H1 (cell line): Measurements from ENCODE around the gene TCF7L2.

Experiments used
- ASH2L ChIP-seq: fragments of 200-600, 300-600 bp; sonication (generic); IDR thresholded peaks from one replicate; pipeline ENCODE4 v1.7.1; 2017; ENCODE audit warnings: low read length
- CEBPB ChIP-seq: IDR thresholded peaks from 2 replicates; pipeline ENCODE4 v1.6.1; 2012; ENCODE audit warnings: low read depth, low read length
- POLR2A ChIP-seq, 2 experiments: IDR thresholded peaks; 1 replicate in 1 of 2; 2 replicates in 1 of 2; pipeline ENCODE4 v1.6.1; 2011; ENCODE audit warnings: low read depth in 2 of 2, low read length in 2 of 2, mild to moderate bottlenecking in 2 of 2; ENCODE audit errors: control extremely low read depth in 1 of 2
- SP1 ChIP-seq: IDR thresholded peaks from 2 replicates; pipeline ENCODE4 v1.6.1; 2011; ENCODE audit warnings: low read depth, low read length
- TAF1 ChIP-seq: IDR thresholded peaks from 2 replicates; pipeline ENCODE4 v1.6.1; 2011; ENCODE audit warnings: mild to moderate bottlenecking, low read depth, low read length
- TF ChIP-seq, protein P1 (sequence below), 3 experiments: IDR thresholded peaks; 1 replicate in 2 of 3; 2 replicates in 1 of 3; pipeline versions ENCODE4 v1.5.1 to v1.6.1; 2011; ENCODE audit warnings: low read length in 3 of 3, mild to moderate bottlenecking in 3 of 3, inconsistent platforms in 2 of 3, low read depth in 1 of 3, moderate library complexity in 1 of 3; ENCODE audit not compliant: insufficient read depth in 1 of 3; ENCODE audit errors: control extremely low read depth in 1 of 3
- TF ChIP-seq, protein P2 (sequence below): fragments of 300-600 bp; sonication (generic); IDR thresholded peaks from 2 replicates; pipeline ENCODE4 v1.7.1; 2012; ENCODE audit warnings: low read length, moderate library complexity, mild to moderate bottlenecking, inconsistent platforms; ENCODE audit not compliant: insufficient replicate concordance

DNA sequence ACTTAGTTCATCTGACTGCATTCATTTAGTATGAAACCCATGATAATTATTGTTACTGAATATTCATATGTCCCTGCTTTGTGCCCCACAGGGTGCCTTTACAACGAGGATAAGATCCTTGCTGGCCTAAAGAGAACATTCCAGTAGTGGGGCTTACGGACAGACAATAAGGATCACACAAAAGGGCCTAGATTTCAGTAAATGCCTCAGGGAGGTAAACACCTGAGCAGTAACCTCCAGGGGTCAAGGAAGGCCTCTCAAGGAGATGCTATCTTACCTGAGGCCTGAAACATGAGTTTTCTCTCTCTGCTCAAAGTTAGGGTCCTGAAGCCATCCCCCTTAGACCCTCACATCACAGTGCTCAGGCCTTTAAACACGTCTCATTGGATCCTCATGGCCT, 228.7 kb downstream of the TCF7L2 start:
- no peak for TF ChIP-seq ASH2L
- no peak for TF ChIP-seq POLR2A (IDR thresholded peaks at IDR 0.05; ENCODE audit: control extremely low read depth in 1 of 2, low read depth in 2 of 2, low read length in 2 of 2)
- TF ChIP-seq, protein P1, sequence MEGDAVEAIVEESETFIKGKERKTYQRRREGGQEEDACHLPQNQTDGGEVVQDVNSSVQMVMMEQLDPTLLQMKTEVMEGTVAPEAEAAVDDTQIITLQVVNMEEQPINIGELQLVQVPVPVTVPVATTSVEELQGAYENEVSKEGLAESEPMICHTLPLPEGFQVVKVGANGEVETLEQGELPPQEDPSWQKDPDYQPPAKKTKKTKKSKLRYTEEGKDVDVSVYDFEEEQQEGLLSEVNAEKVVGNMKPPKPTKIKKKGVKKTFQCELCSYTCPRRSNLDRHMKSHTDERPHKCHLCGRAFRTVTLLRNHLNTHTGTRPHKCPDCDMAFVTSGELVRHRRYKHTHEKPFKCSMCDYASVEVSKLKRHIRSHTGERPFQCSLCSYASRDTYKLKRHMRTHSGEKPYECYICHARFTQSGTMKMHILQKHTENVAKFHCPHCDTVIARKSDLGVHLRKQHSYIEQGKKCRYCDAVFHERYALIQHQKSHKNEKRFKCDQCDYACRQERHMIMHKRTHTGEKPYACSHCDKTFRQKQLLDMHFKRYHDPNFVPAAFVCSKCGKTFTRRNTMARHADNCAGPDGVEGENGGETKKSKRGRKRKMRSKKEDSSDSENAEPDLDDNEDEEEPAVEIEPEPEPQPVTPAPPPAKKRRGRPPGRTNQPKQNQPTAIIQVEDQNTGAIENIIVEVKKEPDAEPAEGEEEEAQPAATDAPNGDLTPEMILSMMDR (IDR thresholded peaks at IDR 0.05; ENCODE audit: control extremely low read depth in 1 of 3, insufficient read depth in 1 of 3, low read depth in 1 of 3, low read length in 3 of 3) = no peak
- TF ChIP-seq, protein P2, sequence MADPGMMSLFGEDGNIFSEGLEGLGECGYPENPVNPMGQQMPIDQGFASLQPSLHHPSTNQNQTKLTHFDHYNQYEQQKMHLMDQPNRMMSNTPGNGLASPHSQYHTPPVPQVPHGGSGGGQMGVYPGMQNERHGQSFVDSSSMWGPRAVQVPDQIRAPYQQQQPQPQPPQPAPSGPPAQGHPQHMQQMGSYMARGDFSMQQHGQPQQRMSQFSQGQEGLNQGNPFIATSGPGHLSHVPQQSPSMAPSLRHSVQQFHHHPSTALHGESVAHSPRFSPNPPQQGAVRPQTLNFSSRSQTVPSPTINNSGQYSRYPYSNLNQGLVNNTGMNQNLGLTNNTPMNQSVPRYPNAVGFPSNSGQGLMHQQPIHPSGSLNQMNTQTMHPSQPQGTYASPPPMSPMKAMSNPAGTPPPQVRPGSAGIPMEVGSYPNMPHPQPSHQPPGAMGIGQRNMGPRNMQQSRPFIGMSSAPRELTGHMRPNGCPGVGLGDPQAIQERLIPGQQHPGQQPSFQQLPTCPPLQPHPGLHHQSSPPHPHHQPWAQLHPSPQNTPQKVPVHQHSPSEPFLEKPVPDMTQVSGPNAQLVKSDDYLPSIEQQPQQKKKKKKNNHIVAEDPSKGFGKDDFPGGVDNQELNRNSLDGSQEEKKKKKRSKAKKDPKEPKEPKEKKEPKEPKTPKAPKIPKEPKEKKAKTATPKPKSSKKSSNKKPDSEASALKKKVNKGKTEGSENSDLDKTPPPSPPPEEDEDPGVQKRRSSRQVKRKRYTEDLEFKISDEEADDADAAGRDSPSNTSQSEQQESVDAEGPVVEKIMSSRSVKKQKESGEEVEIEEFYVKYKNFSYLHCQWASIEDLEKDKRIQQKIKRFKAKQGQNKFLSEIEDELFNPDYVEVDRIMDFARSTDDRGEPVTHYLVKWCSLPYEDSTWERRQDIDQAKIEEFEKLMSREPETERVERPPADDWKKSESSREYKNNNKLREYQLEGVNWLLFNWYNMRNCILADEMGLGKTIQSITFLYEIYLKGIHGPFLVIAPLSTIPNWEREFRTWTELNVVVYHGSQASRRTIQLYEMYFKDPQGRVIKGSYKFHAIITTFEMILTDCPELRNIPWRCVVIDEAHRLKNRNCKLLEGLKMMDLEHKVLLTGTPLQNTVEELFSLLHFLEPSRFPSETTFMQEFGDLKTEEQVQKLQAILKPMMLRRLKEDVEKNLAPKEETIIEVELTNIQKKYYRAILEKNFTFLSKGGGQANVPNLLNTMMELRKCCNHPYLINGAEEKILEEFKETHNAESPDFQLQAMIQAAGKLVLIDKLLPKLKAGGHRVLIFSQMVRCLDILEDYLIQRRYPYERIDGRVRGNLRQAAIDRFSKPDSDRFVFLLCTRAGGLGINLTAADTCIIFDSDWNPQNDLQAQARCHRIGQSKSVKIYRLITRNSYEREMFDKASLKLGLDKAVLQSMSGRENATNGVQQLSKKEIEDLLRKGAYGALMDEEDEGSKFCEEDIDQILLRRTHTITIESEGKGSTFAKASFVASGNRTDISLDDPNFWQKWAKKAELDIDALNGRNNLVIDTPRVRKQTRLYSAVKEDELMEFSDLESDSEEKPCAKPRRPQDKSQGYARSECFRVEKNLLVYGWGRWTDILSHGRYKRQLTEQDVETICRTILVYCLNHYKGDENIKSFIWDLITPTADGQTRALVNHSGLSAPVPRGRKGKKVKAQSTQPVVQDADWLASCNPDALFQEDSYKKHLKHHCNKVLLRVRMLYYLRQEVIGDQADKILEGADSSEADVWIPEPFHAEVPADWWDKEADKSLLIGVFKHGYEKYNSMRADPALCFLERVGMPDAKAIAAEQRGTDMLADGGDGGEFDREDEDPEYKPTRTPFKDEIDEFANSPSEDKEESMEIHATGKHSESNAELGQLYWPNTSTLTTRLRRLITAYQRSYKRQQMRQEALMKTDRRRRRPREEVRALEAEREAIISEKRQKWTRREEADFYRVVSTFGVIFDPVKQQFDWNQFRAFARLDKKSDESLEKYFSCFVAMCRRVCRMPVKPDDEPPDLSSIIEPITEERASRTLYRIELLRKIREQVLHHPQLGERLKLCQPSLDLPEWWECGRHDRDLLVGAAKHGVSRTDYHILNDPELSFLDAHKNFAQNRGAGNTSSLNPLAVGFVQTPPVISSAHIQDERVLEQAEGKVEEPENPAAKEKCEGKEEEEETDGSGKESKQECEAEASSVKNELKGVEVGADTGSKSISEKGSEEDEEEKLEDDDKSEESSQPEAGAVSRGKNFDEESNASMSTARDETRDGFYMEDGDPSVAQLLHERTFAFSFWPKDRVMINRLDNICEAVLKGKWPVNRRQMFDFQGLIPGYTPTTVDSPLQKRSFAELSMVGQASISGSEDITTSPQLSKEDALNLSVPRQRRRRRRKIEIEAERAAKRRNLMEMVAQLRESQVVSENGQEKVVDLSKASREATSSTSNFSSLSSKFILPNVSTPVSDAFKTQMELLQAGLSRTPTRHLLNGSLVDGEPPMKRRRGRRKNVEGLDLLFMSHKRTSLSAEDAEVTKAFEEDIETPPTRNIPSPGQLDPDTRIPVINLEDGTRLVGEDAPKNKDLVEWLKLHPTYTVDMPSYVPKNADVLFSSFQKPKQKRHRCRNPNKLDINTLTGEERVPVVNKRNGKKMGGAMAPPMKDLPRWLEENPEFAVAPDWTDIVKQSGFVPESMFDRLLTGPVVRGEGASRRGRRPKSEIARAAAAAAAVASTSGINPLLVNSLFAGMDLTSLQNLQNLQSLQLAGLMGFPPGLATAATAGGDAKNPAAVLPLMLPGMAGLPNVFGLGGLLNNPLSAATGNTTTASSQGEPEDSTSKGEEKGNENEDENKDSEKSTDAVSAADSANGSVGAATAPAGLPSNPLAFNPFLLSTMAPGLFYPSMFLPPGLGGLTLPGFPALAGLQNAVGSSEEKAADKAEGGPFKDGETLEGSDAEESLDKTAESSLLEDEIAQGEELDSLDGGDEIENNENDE = no peak
- TF ChIP-seq SP1 = no peak
- no peak for TF ChIP-seq CEBPB
- TF ChIP-seq TAF1 = no peak
